ENCODE measurements around the gene VENTX.

VENTX gene

DNA sequence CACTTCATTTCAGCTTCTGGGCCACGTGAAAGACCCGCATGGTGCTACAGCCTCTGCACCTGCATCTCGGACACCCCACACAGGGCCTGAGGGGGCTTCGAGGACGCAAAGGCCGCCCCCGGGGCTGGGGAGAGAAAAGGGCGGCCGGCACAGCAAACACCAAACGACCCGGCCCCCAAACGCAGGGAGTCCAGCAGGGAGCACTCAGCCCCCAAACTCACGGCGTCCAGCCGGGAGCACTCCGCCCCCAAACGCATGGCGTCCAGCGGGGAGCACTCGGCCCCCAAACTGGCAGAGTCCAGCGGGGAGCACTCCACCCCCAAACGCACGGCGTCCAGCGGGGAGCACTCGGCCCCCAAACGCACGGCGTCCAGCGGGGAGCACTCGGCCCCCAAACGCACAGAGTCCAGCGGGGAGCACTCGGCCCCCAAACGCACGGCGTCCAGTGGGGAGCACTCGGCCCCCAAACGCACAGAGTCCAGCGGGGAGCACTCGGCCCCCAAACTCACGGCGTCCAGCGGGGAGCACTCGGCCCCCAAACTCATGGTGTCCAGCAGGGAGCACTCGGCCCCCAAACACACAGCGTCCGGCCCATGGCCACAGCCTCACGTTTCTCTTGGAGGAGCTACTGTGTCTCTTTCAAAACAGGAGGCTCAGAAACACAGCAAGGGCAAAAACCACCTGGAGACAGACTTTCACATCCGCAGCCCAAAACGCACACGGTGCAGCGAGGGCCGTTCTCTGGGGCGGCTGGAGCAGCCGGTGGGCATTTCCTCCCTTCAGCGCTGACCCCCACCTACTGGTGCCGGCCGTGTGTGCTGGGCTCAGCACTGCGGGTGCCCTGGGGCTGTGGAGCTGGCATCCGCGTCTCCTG, 34.6 kb upstream of the VENTX start:
- DNase-seq: no peak

GRCh38 chr10:133203652-133204195, 33.9 kb upstream of the VENTX start:
- no peak for DNase-seq

GRCh38 chr10:133204226-133205015, 33.2 kb upstream of the VENTX start:
- DNase-seq: no peak

DNA sequence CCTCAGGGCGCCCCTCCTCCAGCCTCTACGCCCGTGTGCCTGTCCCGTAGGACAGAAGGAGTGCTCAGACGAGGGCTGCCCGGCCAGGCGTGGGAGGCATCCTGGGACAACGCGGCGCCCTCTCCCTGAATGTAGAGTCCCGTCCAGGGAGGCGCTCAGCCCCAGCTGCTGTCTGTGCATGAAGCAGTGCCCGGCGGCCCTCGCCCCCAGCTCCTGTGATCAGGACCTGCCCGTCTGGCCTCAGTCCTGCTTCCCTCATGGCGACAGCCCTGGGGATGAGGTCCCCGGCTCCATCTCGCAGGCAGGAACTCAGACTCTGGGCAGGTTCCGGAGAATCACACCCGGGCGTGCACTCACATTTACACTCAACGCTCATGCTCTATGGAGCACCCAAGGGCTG, 32.5 kb upstream of the VENTX start:
- DNase-seq: no peak

- DNase-seq: no peak
Observed at GRCh38 chr10:133206356-133207040, 31.2 kb upstream of the VENTX start.

DNA sequence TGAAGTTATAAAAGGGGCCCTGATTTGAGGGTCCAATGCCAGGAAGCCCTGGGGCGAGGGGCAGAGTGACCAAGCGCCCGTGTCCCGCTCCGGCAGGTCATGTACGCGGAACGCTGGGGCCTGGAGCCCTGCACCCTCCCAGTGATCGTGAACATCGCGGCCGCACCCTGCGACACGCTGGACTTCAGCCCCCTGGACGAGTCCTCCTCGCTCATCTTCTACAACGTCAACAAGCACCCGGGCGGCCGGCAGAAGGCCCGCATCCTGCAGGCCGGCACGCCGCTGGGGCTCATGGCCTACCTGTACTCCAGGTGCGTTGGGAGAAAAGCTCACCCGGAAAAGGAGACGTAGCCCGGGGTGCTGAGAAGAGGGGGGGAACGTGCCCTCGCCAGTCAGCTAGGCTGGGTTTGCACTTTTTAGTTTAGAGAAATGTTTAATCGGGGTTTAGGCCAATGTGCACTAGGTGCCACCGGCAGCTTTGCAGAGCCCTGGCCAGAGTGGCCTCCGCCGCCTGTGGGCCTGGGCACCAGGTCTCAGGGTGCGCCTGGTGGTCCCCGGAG, 30.5 kb upstream of the VENTX start:
- no peak for DNase-seq

GRCh38 chr10:133207627-133208026, 30.0 kb upstream of the VENTX start:
- DNase-seq: no peak

DNA sequence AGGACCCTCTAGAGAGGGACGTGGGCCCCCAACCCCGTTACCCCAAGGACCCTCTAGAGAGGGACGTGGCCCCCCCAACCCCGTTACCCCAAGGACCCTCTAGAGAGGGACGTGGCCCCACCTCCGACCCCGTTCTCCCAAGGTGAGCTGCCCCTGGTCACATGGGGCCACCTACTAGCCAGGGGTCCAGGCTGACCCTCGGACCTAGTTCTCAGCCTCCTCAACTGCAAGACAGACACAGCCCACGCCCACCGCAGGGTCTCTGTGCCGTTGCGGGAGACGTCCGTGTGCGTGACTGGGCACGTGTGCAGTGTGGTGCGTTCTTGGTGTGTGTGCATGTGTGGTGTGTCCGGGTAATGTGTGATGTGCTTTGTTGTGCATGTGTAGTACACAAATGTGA, 29.2 kb upstream of the VENTX start:
- no peak for DNase-seq

DNA sequence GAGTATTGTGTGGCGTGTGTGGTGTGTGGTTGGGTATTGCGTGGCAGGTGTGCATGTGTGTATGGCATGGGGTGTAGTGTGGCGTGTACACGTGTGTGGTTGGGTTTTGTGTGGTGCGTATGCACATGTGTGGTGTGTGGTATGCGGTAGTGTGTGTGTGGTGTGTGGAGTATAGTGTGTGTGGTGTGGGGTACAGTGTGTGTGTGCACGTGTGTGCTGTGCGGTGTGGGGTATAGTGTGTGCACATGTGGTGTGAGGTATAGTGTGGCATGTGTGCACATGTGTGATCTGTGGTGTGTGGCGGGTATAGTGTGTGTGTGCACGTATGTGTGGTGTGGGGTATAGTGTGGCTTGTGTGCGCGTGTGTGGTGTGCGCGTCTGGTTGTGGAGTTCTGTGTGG, 28.5 kb upstream of the VENTX start:
- DNase-seq: no peak

- DNase-seq: no peak
Observed at GRCh38 chr10:133209641-133210040, 28.0 kb upstream of the VENTX start.

GRCh38 chr10:133210398-133211140, 27.1 kb upstream of the VENTX start:
- DNase-seq: no peak

DNA sequence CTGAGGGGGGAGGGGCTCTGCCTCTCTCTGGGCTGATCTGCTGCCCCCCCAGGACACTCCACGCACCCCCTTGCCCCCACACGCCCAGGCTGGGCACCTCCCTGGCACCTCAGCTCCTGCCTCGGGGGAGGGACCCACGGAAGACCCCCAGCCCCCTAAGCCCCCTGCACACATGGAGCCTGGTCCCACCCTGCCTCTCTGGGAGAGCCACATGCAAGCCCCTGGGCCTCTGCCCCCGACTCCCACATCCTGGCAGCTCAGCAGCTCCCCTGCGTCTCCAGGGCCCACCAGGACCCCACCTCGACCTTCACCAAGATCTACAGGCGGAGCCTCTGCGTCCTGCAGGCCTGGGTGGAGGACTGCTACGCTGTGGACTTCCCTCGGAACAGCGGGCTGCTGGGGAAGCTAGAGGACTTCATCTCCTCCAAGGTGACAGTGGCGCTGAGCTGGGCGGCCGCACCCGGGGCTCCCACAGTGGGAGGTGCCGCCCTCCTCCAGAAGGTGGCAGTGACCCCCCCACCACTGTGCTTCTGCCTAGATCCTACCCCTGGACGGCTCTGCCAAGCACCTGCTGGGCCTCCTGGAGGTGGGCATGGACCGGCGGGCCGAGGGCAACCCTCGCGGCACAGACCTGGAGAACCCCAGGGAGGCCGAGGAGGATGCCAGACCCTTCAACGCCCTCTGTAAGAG, 26.4 kb upstream of the VENTX start:
- no peak for DNase-seq

- DNase-seq: no peak
Observed at GRCh38 chr10:133211959-133212852, 25.4 kb upstream of the VENTX start.

GRCh38 chr10:133212853-133213494, 24.7 kb upstream of the VENTX start:
- DNase-seq: no peak

GRCh38 chr10:133213641-133214467, 23.8 kb upstream of the VENTX start:
- DNase-seq: no peak

DNA sequence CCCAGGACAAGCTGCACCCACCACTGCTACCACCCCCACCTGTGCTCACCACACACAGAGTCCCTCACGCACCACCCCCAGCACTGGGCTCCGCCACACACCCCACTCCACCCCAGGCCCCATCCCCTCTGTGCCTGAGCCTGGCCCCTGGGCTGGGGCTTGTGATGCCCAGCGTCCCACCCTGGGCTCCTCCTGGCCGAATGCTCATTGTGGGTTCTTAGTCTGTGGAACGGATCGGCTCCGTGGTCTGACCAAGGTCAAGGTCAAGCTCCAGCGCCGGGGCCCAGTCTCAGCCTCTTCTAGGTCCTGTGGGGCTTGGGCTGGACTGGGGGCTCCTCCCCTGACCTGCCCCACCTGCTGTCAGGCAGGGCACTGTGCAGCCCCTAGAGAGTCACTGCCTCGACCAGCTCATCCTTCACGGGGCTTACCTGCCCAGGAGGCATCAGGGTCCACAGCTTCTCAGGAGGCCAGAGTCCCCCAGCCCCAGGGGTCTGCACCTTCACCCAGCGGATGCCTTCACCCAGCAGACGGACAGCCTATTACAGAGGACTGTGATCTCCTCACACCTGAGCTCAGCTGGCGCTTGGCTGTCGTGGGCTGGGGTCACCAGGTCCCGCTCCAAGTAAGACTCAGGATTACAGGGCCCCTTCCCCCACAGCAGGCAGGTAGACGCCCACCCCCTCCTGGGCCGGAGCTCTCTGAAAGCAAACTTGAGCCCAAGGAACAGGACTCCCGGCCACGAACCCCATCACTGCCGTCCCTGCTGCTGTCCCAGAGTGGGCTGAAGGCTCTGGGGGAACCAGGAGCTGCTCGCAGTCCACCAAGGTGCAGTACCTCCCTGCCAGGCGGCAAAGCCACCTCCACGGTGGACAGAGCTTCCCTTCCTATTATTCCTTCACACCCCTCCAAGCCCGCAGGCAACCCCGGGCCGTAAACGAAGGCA, 22.9 kb upstream of the VENTX start:
- DNase-seq: no peak

DNA sequence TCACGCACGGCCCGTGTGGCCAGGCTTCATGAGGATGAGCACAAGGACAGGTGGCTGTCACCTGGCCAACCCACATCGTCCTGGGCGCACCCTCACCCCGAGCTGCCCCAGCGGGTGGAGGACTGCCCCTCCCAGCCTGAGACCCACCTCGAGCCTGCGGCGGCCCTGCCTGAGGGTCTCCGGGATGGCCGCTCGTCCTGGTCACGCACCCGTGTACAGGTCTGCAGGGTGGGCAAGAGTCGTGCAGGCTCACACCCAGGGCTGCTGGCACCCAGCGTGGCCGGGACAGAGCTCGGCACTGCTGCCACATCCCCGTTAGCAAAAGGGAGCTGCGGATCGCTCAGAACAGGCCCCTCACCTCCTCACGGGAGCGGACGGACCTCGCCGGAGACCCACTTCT, 22.1 kb upstream of the VENTX start:
- no peak for DNase-seq

GRCh38 chr10:133216776-133217175, 20.9 kb upstream of the VENTX start:
- DNase-seq: no peak
